ENCODE measurements around the gene CYB5R4. TPM values are rescaled to one million over a fixed set of nuclear protein-coding genes. Genes with fewer than 3 reads are reported as not detected.
"Not testable (repeated sequence)": the region's sequence is repeated elsewhere in the genome, so short reads cannot be mapped to it uniquely, and the experiment has no call there.

The CYB5R4 gene
- total RNA-seq, 2 donors from 2014 or later = 25.4 to 35.4 TPM

DNA sequence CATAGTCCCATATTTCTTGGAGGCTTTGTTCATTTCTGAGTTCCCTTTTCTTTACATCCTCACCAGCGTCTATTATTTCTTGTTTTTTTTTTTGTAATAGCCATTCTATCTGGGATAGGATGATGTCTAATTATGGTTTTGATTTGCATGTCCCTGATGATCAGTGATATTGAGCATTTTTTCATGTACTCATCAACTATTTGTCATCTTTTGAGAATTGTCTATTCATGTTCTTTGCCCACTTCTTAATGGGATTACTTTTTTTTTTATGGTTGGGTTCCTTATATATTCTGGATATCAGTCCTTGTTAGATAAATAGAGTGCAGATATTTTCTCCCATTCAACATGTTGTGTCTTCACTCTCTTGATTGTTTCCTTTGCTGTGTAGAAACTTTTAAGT lies 42.1 kb downstream of the CYB5R4 start:
- no peak for DNase-seq
- Histone ChIP-seq H3K9me3 (no peaks in the 10 kb centered on the region), H3K27ac (no peak overlapping the region), H3K9ac (ENCODE audit: low read depth in 2 of 2, low read length in 2 of 2) (no peak overlapping the region), H3K4me3 (no peak overlapping the region), H3K36me3 (no peaks in the 10 kb centered on the region), H3K27me3 (no peaks in the 10 kb centered on the region), H3K4me1 (no peaks in the 10 kb centered on the region)
- TF ChIP-seq, protein P1, sequence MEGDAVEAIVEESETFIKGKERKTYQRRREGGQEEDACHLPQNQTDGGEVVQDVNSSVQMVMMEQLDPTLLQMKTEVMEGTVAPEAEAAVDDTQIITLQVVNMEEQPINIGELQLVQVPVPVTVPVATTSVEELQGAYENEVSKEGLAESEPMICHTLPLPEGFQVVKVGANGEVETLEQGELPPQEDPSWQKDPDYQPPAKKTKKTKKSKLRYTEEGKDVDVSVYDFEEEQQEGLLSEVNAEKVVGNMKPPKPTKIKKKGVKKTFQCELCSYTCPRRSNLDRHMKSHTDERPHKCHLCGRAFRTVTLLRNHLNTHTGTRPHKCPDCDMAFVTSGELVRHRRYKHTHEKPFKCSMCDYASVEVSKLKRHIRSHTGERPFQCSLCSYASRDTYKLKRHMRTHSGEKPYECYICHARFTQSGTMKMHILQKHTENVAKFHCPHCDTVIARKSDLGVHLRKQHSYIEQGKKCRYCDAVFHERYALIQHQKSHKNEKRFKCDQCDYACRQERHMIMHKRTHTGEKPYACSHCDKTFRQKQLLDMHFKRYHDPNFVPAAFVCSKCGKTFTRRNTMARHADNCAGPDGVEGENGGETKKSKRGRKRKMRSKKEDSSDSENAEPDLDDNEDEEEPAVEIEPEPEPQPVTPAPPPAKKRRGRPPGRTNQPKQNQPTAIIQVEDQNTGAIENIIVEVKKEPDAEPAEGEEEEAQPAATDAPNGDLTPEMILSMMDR (IDR thresholded peaks at IDR 0.05) = no peak
- intact Hi-C loops (cut with DNase I) = no loop called here

DNA sequence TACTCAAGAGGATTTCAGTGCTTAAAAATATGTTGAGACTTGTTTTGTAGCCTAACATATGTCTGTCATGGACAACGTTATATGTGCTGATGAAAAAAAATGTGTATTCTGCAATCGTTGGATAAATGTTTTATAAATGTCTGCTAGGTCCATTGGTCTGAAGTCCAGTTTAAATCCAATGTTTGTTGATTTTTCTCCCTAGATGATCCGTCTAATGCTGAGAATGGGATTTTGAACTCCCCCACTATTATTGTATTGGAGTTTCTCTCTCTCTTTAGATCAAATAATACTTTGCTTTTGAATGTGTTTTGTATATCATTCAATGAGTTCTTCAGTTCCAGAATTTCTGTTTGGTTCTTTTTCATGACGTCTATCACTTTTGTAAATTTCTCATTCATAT lies 44.9 kb downstream of the CYB5R4 start:
- no peak for DNase-seq
- H3K4me3 ChIP-seq = no peak overlapping the region
- intact Hi-C loops (cut with DNase I) = no loop called here
- H3K27me3 ChIP-seq = no peaks in the 10 kb centered on the region
- H3K36me3 ChIP-seq = no peaks in the 10 kb centered on the region
- TF ChIP-seq, protein P1 (IDR thresholded peaks at IDR 0.05) = no peak
- H3K27ac ChIP-seq = no peak overlapping the region
- no peak overlapping the region for H3K9ac ChIP-seq (ENCODE audit: low read depth in 2 of 2, low read length in 2 of 2)
- no peaks in the 10 kb centered on the region for H3K4me1 ChIP-seq
- no peaks in the 10 kb centered on the region for H3K9me3 ChIP-seq

DNA sequence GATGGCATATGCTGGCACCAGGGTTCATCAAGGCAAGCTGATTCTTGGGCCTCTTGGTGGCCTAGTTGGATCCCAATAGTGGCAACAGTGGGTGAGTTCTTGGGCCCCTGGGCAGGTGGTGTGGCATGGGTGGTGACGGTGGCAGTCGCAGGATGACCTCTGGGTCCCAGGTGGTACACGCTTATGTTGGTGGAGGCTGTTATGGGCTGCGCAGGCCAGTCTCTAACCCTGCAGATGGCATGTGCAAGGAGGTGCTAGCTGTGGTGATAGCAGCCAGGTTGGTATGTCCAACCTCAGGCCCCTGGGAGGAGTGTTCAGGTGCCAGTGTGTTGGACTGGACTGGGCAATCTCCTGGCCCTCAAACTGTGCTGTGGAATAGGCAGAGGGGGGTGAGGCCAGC lies 46.2 kb downstream of the CYB5R4 start:
- intact Hi-C loops (cut with DNase I) = no loop called here
- Histone ChIP-seq H3K36me3 (no peaks in the 10 kb centered on the region), H3K9me3 (no peaks in the 10 kb centered on the region), H3K27ac (no peak overlapping the region), H3K9ac (ENCODE audit: low read depth in 2 of 2, low read length in 2 of 2) (no peak overlapping the region), H3K4me1 (no peaks in the 10 kb centered on the region), H3K4me3 (no peak overlapping the region), H3K27me3 (no peaks in the 10 kb centered on the region)
- no peak for DNase-seq
- TF ChIP-seq, protein P1 (IDR thresholded peaks at IDR 0.05) = no peak

DNA sequence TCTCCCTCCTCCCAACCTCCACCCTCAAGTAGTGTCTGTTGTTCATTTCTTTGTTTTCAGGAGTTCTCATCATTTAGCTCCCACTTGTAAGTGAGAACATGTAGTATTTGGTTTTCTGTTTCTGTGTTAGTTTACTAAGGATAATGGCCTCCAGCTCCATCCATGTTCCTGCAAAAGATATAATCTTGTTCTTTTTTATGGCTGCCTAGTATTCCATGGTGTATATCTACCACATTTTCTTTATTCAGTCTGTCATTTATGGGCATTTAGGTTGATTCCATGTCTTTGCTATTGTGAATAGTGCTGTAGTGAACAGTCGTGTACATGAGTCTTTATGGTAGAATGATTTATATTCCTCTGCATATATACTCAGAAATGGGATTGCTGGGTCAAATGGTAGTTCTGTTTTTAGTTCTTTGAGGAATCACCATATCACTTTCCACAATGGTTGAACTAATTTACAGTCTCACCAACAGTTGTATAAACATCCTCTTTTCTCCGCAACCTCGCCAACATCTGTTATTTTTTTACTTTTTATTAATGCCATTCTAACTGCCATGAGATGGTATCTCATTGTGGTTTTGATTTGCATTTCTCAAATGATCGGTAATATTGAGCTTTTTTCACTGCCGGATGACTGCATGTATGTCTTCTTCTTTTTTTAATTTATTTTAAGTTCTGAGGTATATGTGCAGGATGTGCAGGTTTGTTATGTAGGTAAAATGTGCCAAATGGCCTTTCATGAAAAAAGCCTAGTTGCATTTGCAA lies 48.3 kb downstream of the CYB5R4 start:
- H3K27me3 ChIP-seq; H3K4me1 ChIP-seq; H3K9me3 ChIP-seq; intact Hi-C loops (cut with DNase I); H3K36me3 ChIP-seq; DNase-seq; H3K9ac ChIP-seq (ENCODE audit: low read depth in 2 of 2, low read length in 2 of 2); H3K27ac ChIP-seq; H3K4me3 ChIP-seq: not testable (repeated sequence)

DNA sequence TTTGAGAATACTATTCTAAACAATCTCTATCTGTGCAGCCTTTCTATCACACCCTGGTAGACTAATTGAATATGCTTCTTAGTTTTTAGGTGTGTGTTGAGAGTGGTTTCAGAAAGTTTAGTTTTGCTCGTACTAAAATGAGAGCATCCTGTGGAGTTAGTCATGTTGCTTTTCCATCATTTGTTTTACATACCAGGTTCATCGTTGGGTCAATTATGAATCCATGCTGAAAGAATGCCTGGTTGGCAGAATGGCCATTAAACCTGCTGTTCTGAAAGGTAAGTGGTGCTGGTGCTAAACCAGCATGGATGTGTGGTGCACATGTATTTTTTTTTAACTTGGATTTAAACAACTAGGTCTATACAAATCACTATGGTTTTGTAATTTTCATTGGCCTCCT lies 49.3 kb downstream of the CYB5R4 start:
- intact Hi-C loops (cut with DNase I) = no loop called here
- no peaks in the 10 kb centered on the region for H3K27me3 ChIP-seq
- no peak for DNase-seq
- H3K9ac ChIP-seq (ENCODE audit: low read depth in 2 of 2, low read length in 2 of 2) = no peak overlapping the region
- no peaks in the 10 kb centered on the region for H3K9me3 ChIP-seq
- no peaks in the 10 kb centered on the region for H3K4me1 ChIP-seq
- no peaks in the 10 kb centered on the region for H3K36me3 ChIP-seq
- no peak overlapping the region for H3K27ac ChIP-seq
- no peak overlapping the region for H3K4me3 ChIP-seq
- TF ChIP-seq, protein P1 (IDR thresholded peaks at IDR 0.05) = no peak

DNA sequence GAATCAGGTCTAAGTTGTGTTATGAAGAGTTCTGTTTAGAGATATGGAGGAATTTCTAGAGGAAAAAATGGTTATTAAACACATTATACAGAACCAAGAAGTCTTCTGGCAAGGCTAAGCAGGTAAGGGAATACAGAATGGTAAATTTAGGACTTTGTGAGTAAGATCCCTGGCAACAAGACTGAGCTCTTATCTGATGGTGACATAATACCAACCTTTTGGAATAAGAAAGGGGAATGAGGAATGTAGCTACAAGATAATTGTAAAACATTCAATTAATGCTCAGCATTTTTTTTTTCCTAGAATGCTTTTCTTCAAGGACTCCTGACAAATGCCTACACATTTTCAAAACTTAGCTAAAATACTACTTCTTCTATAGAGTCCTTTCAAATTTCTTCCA lies 51.8 kb downstream of the CYB5R4 start:
- TF ChIP-seq, protein P1 (IDR thresholded peaks at IDR 0.05) = no peak
- Histone ChIP-seq H3K27me3 (no peaks in the 10 kb centered on the region), H3K27ac (no peak overlapping the region), H3K4me1 (no peaks in the 10 kb centered on the region), H3K4me3 (no peak overlapping the region), H3K9ac (ENCODE audit: low read depth in 2 of 2, low read length in 2 of 2) (no peak overlapping the region), H3K36me3 (no peaks in the 10 kb centered on the region), H3K9me3 (no peaks in the 10 kb centered on the region)
- DNase-seq = no peak
- intact Hi-C loops (cut with DNase I) = no loop called here
